Right ventricle myocardium inferior (tissue), 1 donor: ENCODE results near the gene STPG3. TPM values are rescaled to one million over a fixed set of nuclear protein-coding genes. Genes with fewer than 3 reads are reported as not detected.

ENCODE experiments used
- ATAC-seq: fragments of 200-7000 bp; cut with Tn5 transposase; one replicate; pipeline ENCODE4 v1.9.1; 2020; ENCODE audit warnings: mild to moderate bottlenecking, moderate library complexity
- DNase-seq: peaks from one replicate; pipeline ENCODE4 v3.0.0; 2021; ENCODE audit errors: missing footprints
- intact Hi-C: fragments of 100-400 bp; cut with DNase I; formaldehyde crosslinking; loops from one replicate; pipeline ENCODE4 v1.11.0; 2022
- total RNA-seq: library from RNA; stranded (reverse); fragmentation: NEBNext Ultra II Directional; extraction: Animal tissue kit (Norgen Biotek cat#: 25700); gene quantifications from one replicate; pipeline ENCODE4 v1.2.1, GENCODE V29; 2021
- donor health status: DM: no; HTN: yes; CAD: no; lungs with severe emphysema.

STPG3 gene
- total RNA-seq, 1 donor from 2014 or later: 1.4 TPM

- ATAC-seq: peak; percentile 71
- no peak for DNase-seq
- intact Hi-C loops: loop anchor here (2.0 kb wide), 1 partner anchor 160 kb away; no protein-coding TSS in a partner anchor
These were observed 35.9 kb downstream of the STPG3 start for GRCh38 chr9:137286975-137287383.

DNA sequence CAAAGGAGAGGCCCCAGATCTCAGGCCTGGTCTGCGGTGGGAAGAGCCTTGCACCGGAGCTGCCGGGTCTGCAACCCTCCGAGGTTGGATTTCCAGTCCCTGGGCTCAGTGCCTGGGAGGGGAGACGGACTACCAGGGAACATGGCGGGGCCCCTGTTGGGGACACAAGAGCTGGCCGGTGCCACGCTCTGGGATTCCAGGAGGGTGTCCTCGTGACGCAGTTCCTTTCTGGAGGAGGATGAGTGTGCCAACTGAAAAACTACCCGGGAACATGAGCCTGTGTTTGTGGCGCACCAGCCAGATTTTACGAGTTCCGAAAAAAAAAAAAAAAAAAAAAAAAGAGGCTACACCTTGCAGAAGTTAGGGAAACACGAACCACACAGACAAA lies 42.0 kb downstream of the STPG3 start:
- intact Hi-C loops: loop anchor here (10.0 kb wide), 1 partner anchor 232 kb away; no protein-coding TSS in a partner anchor
- ATAC-seq (no peak), DNase-seq (no peak)

- no peak for DNase-seq
- no peak for ATAC-seq
- intact Hi-C loops: loop anchor here (2.0 to 10.0 kb wide), 3 partner anchors 113 to 231 kb away; no protein-coding TSS in a partner anchor
These were observed 42.5 kb downstream of the STPG3 start for GRCh38 chr9:137293482-137294090.

- intact Hi-C loops: loop anchor here (2.0 to 10.0 kb wide), 3 partner anchors 113 to 231 kb away; no protein-coding TSS in a partner anchor
- DNase-seq: no peak
These were observed 43.1 kb downstream of the STPG3 start for GRCh38 chr9:137294091-137294680.

GRCh38 chr9:137294681-137295237 lies 43.7 kb downstream of the STPG3 start:
- intact Hi-C loops: loop anchor here (2.0 to 10.0 kb wide), 3 partner anchors 112 to 230 kb away; no protein-coding TSS in a partner anchor
- ATAC-seq (no peak), DNase-seq (peak; percentile 60)

More at GRCh38 chr9:137294091-137294680, 43.1 kb downstream of the STPG3 start:
- no peak for ATAC-seq

- intact Hi-C loops: loop anchor here (2.0 to 10.0 kb wide), 3 partner anchors 111 to 229 kb away; no protein-coding TSS in a partner anchor
- DNase-seq (no peak), ATAC-seq (peak; percentile 53)
These were observed 44.2 kb downstream of the STPG3 start for GRCh38 chr9:137295238-137295811.

DNA sequence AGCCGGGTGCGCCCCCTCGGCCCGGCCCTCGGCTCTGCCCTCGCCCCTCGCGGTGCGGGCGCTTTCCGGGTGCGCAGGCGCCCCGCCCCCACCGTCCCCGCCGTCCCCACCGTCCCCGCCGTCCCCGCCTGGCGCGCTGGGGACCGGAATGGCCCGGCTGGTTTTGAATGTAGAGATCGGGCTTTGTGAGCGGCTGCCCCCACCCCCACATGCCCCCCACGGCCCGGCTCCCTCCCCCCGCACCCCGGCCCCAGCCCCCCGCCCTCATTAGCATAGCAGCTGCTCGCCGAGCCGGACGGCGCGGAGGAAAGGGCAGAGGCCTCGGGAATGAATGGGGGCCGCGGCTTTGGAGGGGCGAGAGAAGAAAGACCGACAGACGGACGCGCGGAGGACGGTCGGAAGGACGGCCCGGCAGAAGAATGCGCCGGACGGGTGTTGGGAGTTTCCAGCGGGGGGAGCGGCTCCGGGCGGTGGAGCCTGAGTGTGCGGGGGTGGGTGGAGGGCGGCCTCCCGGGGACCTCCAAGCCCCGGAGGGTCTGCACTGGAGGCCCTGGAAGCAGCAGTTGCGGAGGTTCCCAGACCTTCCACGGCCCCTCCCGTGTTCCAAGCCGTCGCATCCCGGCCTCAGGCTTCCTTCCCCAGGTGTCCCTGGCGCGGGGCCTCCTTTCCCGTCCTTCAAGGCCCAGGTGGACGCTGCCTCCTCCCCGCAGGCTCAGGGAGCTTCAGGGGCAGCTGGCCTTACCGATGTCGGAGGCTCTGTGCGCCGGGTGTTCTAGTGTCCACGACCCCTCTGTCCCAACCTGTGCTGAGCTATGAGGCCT lies 45.0 kb downstream of the STPG3 start:
- intact Hi-C loops: loop anchor here (2.0 to 10.0 kb wide), 3 partner anchors 111 to 229 kb away; no protein-coding TSS in a partner anchor
- DNase-seq (no peak), ATAC-seq (no peak)

GRCh38 chr9:137296670-137297664 lies 45.9 kb downstream of the STPG3 start:
- ATAC-seq: peak; percentile 12

GRCh38 chr9:137297966-137298365 lies 46.9 kb downstream of the STPG3 start:
- DNase-seq (no peak), ATAC-seq (no peak)
- intact Hi-C loops: loop anchor here (2.0 to 10.0 kb wide), 2 partner anchors 125 to 227 kb away; partner anchors contain the start of genes EXD3 and NOXA1

More at GRCh38 chr9:137296670-137297664, 45.9 kb downstream of the STPG3 start:
- intact Hi-C loops: loop anchor here (10.0 kb wide), 1 partner anchor 228 kb away; no protein-coding TSS in a partner anchor
- DNase-seq: no peak

DNA sequence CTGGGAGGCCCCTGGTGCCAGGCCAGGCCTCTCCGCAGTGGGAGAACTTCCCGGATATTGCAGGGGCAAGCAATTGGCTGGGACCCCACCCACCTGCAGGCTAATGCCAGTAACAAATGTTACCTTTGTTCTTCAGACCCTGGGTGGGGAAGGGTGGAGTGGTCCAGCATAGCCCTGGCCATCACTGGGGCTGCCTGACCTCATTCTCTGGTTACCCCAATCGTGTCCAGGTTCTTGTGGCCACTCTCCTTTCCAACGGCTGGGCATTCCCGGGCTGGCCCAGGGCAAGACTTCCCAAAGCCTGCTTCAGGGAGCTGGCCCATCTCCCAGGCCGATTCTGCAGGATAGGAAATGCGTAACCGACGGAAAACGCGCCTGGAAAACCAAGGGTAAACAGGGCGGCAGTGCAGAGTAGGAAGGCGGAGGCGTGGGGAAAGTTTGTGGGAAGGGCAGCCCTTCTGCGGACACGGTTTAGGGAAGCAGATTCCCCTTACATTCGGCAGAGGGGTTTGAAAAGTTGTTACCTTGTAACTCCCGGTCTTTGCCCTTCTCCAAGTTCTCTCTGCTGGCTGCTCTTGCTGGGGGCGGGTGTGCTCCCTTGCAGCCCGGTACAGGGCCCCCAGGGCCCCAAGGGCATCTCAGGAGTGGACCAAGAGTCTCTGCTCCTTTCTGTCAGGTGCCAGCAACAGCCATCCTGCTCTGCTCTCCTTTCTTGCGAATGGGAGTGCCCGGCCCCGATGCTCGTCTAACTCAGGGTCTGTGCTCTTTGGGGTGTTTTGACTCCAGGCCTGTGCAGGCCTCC lies 47.5 kb downstream of the STPG3 start:
- intact Hi-C loops: loop anchor here (2.0 to 10.0 kb wide), 2 partner anchors 124 to 226 kb away; partner anchors contain the start of genes EXD3 and NOXA1
- ATAC-seq (no peak), DNase-seq (peak; percentile 43)

DNA sequence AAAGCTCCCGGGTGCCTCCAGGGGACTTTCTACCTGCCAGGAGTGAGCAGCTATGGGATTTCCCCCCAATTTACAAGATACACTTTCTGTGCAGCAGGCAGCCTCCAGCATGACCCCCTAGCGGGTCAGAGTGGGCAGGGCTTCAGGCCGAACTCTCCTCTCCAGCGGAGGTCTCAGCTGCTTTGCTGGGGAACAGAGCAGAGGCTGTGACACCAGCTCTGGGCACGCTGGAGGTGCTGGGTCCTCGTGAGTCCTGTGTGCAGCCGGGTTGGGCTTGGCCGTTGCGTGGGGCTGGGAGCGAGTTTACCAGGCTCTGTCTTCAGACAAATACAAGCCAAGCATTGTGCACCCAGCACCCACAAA lies 48.1 kb downstream of the STPG3 start:
- intact Hi-C loops: loop anchor here (2.0 to 10.0 kb wide), 2 partner anchors 124 to 226 kb away; partner anchors contain the start of genes EXD3 and NOXA1
- DNase-seq (peak; percentile 45), ATAC-seq (no peak)

DNA sequence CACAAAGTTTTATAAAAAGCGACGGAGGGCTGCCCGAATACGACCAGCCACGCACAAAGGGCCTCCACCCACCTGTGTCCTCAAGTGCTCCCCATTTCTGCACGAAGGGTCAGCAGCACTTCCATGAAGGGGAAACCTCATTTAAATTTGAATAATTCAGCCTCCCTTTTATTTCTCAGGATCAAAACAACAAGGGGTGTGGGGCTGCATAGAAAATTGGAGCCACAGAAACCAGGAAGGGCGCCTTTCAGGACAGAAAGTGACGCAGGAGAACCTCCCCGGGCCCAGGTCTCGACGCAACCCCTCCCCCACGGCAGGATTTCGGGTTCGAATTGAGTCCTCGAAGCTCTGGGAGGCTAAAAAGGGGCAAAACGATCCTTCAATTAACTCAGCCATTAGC lies 48.9 kb downstream of the STPG3 start:
- DNase-seq (peak; percentile 48), ATAC-seq (no peak)
- intact Hi-C loops: loop anchor here (2.0 to 10.0 kb wide), 3 partner anchors 59 to 225 kb away; partner anchors contain the start of genes EXD3, NOXA1 and TUBB4B

- no peak for ATAC-seq
- no peak for DNase-seq
- intact Hi-C loops: loop anchor here (2.0 kb wide), 1 partner anchor 60 kb away; the partner anchor contains the start of gene TUBB4B
These were observed 49.5 kb downstream of the STPG3 start for GRCh38 chr9:137300567-137301080.

GRCh38 chr9:137301081-137301947 lies 50.2 kb downstream of the STPG3 start:
- DNase-seq (peak; percentile 50), ATAC-seq (no peak)
- intact Hi-C loops: loop anchor here (2.0 kb wide), 1 partner anchor 61 kb away; the partner anchor contains the start of gene TUBB4B

DNA sequence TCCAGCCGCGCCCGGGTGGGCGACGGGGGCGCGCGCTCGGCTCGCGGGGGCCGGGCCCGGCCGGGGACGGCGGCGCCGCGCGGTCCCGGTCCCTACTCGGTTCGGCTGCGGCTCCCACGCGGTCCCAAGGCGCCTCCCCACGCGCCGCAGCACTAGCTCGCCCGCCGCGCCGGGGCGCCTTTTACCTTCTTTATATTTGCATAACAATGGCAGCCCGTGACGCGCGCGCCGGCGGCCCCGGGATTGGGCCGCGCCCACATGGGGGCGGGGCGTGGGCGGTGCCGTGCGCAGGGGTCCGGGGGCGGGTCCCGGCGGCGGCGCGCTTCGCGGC lies 51.0 kb downstream of the STPG3 start, which contains the start of gene NRARP:
Gene NRARP (minus strand): TSS at position 154 of the 331 bp plus-strand sequence. CDS start 343 bp downstream, outside the sequence.
- DNase-seq (peak; percentile 96), ATAC-seq (peak; percentile 82)
- intact Hi-C loops: no loop called here
